ENCODE results near the gene TRABD2B.

DNA sequence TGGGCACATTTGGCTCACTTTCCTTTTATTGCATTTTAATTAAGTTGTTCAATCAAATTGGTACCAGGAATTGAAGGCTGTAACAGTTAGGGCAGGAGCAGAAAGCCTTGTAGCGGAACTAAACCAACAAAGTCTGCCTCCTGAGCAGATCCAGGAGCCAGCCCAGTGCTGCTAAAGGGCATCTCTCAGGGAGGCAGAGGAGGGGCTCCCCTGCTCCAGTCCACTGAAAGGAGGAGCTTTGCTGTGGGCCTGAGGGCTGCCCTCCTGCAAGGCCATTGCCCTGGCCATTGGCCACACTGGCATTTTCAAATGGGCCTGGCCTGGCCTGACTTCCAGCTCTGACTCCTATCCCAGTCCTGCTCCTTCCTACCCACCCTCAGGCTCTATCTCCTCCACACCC, 3.7 kb upstream of the TRABD2B start:
- no peak for TF ChIP-seq POLR2A (IDR thresholded peaks at IDR 0.05)
- TF ChIP-seq, protein P1, sequence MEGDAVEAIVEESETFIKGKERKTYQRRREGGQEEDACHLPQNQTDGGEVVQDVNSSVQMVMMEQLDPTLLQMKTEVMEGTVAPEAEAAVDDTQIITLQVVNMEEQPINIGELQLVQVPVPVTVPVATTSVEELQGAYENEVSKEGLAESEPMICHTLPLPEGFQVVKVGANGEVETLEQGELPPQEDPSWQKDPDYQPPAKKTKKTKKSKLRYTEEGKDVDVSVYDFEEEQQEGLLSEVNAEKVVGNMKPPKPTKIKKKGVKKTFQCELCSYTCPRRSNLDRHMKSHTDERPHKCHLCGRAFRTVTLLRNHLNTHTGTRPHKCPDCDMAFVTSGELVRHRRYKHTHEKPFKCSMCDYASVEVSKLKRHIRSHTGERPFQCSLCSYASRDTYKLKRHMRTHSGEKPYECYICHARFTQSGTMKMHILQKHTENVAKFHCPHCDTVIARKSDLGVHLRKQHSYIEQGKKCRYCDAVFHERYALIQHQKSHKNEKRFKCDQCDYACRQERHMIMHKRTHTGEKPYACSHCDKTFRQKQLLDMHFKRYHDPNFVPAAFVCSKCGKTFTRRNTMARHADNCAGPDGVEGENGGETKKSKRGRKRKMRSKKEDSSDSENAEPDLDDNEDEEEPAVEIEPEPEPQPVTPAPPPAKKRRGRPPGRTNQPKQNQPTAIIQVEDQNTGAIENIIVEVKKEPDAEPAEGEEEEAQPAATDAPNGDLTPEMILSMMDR (IDR thresholded peaks at IDR 0.05), result no peak

Data from prostate gland (tissue), 2 donors.